ENCODE results near the gene PRIMA1. TPM values are rescaled to one million over a fixed set of nuclear protein-coding genes. Genes with fewer than 3 reads are reported as not detected.
A peak's percentile ranks its signal among the peaks of the same experiment; 100 is the strongest.

The PRIMA1 gene
- total RNA-seq, 2 donors from 2014 or later: 10.0 to 20.8 TPM

DNA sequence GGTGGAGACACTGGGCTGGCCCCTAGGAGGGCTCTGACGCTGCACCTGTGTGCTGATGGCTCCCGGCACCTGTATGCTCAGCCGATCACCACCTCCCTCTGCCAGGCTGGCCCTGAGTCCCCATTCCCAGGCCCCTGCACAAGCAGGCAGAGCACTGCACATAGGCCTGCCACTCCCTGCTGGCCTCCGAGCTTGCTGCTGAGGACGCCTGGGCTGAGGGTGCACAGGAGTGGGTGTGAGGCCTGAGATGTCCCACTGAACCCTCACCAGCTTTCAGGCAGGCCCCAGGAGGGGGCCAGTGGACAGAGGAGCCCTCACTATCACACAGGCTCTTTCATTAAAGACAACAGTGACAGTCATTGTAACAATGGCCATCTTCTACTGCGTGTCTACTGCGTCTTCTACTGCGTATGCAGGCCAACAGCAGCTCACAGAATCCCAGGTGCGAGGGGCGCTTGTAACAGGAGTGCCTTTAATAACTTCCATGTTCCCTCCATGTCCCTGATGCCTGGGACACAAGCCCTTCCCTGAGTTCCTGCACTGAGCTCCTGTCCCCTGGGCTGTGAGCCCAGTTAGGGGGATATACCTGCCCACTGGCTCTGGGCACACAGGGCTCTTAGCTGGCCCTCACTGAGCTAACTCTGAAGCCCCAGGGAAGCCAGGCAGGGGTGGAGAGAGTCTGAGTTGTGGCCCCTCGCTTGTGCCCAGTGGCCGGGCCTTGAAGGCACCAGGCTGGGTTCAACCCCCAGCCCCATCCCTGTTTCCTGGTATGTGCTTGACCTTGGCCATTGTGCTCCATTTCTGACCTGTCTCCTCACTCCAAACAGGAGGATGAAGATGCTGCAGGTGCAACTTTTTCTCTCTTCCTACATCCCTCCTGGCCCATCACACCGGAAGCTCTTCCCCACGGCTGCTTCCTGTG lies 71.3 kb downstream of the PRIMA1 start:
- no peaks in the 10 kb centered on the region for H3K9me3 ChIP-seq (ENCODE audit: control insufficient read depth, low read length)
- H3K9ac ChIP-seq (ENCODE audit: extremely low read depth, low read length, poor library complexity, severe bottlenecking): no peak overlapping the region
- 95 to 96% methylated on average over 11 to 14 of the region's 14 CpGs for WGBS, 2 experiments (ENCODE audit: insufficient coverage in 1 of 2, insufficient read length in 1 of 2)
- peaks cover 9% of the 10 kb centered on the region for H3K4me1 ChIP-seq (ENCODE audit: control insufficient read depth, insufficient read depth, low read length)
- peaks cover 24% of the 10 kb centered on the region for H3K4me1 Mint-ChIP-seq
- peaks cover 15% of the 10 kb centered on the region for H3K36me3 Mint-ChIP-seq (ENCODE audit: low read depth)
- TF ChIP-seq, protein P1, sequence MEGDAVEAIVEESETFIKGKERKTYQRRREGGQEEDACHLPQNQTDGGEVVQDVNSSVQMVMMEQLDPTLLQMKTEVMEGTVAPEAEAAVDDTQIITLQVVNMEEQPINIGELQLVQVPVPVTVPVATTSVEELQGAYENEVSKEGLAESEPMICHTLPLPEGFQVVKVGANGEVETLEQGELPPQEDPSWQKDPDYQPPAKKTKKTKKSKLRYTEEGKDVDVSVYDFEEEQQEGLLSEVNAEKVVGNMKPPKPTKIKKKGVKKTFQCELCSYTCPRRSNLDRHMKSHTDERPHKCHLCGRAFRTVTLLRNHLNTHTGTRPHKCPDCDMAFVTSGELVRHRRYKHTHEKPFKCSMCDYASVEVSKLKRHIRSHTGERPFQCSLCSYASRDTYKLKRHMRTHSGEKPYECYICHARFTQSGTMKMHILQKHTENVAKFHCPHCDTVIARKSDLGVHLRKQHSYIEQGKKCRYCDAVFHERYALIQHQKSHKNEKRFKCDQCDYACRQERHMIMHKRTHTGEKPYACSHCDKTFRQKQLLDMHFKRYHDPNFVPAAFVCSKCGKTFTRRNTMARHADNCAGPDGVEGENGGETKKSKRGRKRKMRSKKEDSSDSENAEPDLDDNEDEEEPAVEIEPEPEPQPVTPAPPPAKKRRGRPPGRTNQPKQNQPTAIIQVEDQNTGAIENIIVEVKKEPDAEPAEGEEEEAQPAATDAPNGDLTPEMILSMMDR (conservative IDR thresholded peaks at IDR 0.05): no peak
- peak; percentile 32 for DNase-seq
- H3K36me3 ChIP-seq (ENCODE audit: control insufficient read depth, insufficient read depth, low read length): no peaks in the 10 kb centered on the region
- H3K27ac Mint-ChIP-seq: no peak overlapping the region
- H3K9me3 Mint-ChIP-seq: no peaks in the 10 kb centered on the region
- H3K4me3 Mint-ChIP-seq: no peak overlapping the region
- H3K27ac ChIP-seq (ENCODE audit: low read depth, low read length): no peak overlapping the region
- no peaks in the 10 kb centered on the region for H3K27me3 ChIP-seq (ENCODE audit: control insufficient read depth, insufficient read depth, low read length, poor library complexity, severe bottlenecking)
- no peaks in the 10 kb centered on the region for H3K27me3 Mint-ChIP-seq (ENCODE audit: insufficient read depth)
- no peak overlapping the region for H3K4me3 ChIP-seq (ENCODE audit: low read length)

DNA sequence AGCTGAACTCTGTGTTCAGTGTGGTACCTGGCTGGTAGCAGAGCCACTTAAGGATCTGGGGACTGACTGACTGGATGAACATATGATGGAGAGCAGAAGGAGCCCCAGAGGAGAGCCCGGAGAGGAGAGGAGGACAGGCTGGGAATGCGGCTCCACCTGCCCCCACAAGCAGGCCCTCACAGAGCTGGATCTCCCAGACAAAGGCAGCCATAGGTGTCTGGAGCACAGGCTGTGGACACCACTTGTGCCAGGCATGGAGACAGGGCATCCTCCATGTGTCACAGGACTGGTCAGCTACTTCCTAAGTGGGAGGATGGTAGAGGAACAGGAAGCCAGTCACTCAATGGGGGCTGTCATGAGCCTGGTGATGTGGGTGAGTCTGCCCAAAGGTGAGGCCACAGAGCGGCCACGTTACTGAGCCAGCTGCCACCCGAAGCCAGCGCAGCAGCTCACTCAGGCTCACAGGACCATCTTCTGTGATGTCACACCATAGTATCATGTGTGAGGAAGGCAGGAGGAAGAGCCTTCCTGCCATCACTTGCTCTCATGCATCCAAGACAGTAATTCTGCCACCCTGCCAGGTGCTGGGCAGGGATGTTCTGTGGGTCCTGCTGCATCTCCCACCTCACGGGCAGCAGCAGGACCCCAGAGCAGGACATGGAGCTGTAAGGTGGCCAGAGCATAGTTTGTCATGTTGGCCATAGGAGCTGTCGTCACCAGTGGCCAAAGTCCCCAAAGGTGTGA lies 72.1 kb downstream of the PRIMA1 start:
- Histone ChIP-seq H3K4me3 (ENCODE audit: low read length) (no peak overlapping the region), H3K27ac (ENCODE audit: low read depth, low read length) (no peak overlapping the region), H3K36me3 (ENCODE audit: control insufficient read depth, insufficient read depth, low read length) (no peaks in the 10 kb centered on the region), H3K27me3 (ENCODE audit: control insufficient read depth, insufficient read depth, low read length, poor library complexity, severe bottlenecking) (no peaks in the 10 kb centered on the region), H3K9me3 (ENCODE audit: control insufficient read depth, low read length) (no peaks in the 10 kb centered on the region), H3K4me1 (ENCODE audit: control insufficient read depth, insufficient read depth, low read length) (peaks cover 9% of the 10 kb centered on the region), H3K9ac (ENCODE audit: extremely low read depth, low read length, poor library complexity, severe bottlenecking) (no peak overlapping the region)
- Mint-ChIP-seq H3K4me1 (peaks cover 24% of the 10 kb centered on the region), H3K4me3 (no peak overlapping the region), H3K36me3 (ENCODE audit: low read depth) (peaks cover 9% of the 10 kb centered on the region), H3K27ac (no peak overlapping the region), H3K27me3 (ENCODE audit: insufficient read depth) (no peaks in the 10 kb centered on the region), H3K9me3 (no peaks in the 10 kb centered on the region)
- peak; percentile 43 for DNase-seq
- TF ChIP-seq, protein P1 (conservative IDR thresholded peaks at IDR 0.05): no peak
- WGBS, 2 experiments (ENCODE audit: insufficient coverage in 1 of 2, insufficient read length in 1 of 2): 93 to 100% methylated on average over 5 to 8 of the region's 8 CpGs

DNA sequence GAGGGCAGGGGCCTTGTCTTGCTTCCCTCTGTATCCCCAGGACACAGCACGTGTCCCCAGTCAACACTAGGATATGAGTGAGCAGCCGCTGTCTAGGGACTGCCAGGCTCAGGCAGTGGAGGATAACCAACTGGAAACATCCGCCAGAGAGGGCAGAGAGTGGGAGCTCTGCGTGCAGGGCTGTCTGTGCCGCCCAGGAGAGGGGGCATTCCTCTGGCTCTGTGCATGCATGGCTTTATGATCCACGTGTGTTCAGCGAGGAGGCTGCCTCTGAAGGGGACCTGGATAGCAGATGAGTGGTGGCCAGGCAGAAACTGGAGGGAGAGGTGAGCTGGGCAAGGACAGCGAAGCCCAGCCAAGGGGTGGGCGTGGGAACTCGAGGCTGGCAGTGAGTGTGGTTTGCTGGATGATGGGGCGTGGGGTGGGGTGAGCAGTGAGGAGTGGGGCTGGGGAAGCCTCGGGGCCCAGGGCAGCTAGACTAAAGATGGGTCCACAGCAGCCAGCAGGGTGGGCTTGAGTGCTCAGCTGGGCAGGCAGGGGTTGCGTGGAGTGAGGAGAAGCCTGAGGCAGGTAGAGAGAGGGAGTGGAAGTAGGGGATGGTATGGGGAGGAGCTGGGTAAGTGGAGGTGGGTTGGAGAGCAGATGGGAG lies 72.9 kb downstream of the PRIMA1 start:
- Histone ChIP-seq H3K9me3 (ENCODE audit: control insufficient read depth, low read length) (no peaks in the 10 kb centered on the region), H3K27me3 (ENCODE audit: control insufficient read depth, insufficient read depth, low read length, poor library complexity, severe bottlenecking) (no peaks in the 10 kb centered on the region), H3K4me3 (ENCODE audit: low read length) (no peak overlapping the region), H3K9ac (ENCODE audit: extremely low read depth, low read length, poor library complexity, severe bottlenecking) (no peak overlapping the region), H3K4me1 (ENCODE audit: control insufficient read depth, insufficient read depth, low read length) (peaks cover 9% of the 10 kb centered on the region), H3K27ac (ENCODE audit: low read depth, low read length) (no peak overlapping the region), H3K36me3 (ENCODE audit: control insufficient read depth, insufficient read depth, low read length) (no peaks in the 10 kb centered on the region)
- Mint-ChIP-seq H3K27me3 (ENCODE audit: insufficient read depth) (no peaks in the 10 kb centered on the region), H3K36me3 (ENCODE audit: low read depth) (peaks cover 3% of the 10 kb centered on the region), H3K4me1 (peaks cover 24% of the 10 kb centered on the region), H3K4me3 (no peak overlapping the region), H3K27ac (no peak overlapping the region), H3K9me3 (no peaks in the 10 kb centered on the region)
- peak; percentile 41 for DNase-seq
- WGBS, 2 experiments (ENCODE audit: insufficient coverage in 1 of 2, insufficient read length in 1 of 2): 91 to 95% methylated on average over 7 to 13 of the region's 13 CpGs
- TF ChIP-seq, protein P1 (conservative IDR thresholded peaks at IDR 0.05): no peak

All from endodermal cell (in vitro differentiated cells).